ENCODE results near the gene ZNF683. TPM values are rescaled to one million over a fixed set of nuclear protein-coding genes. Genes with fewer than 3 reads are reported as not detected.
"Not testable (repeated sequence)": the region's sequence is repeated elsewhere in the genome, so short reads cannot be mapped to it uniquely, and the experiment has no call there.

The ZNF683 gene
- total RNA-seq, 4 donors from 2014 or later: 0.62 TPM; not detected in 3

GRCh38 chr1:26395754-26396153 lies 23.2 kb upstream of the ZNF683 start:
- H3K9me3 ChIP-seq: no peaks in the 10 kb centered on the region
- H3K27ac ChIP-seq: no peak overlapping the region
- 63 to 87% methylated on average over 4 to 8 of the region's 8 CpGs for WGBS, 2 donors (ENCODE audit: low coverage in 1 of 2)
- TF ChIP-seq CTCF (IDR thresholded peaks at IDR 0.05): no peak
- no peak for TF ChIP-seq POLR2AphosphoS5 (IDR thresholded peaks at IDR 0.05)
- no peak for TF ChIP-seq POLR2A (IDR thresholded peaks at IDR 0.05)
- no peak for TF ChIP-seq EP300 (IDR thresholded peaks at IDR 0.05)
- no peak for ATAC-seq
- peaks cover 21% of the 10 kb centered on the region for H3K27me3 ChIP-seq
- H3K4me3 ChIP-seq: no peak overlapping the region
- H3K4me1 ChIP-seq: no peaks in the 10 kb centered on the region
- no peaks in the 10 kb centered on the region for H3K36me3 ChIP-seq

- WGBS, 2 donors (ENCODE audit: low coverage in 1 of 2): 6 to 8% methylated on average over 3 of the region's 3 CpGs
- Histone ChIP-seq H3K4me3 (no peak overlapping the region), H3K27me3 (peaks cover 52% of the 10 kb centered on the region), H3K36me3 (no peaks in the 10 kb centered on the region), H3K4me1 (no peaks in the 10 kb centered on the region), H3K27ac (no peak overlapping the region), H3K9me3 (no peaks in the 10 kb centered on the region)
- no peak for ATAC-seq
- peak in 1 of 4 experiments; percentile 9 for TF ChIP-seq CTCF (IDR thresholded peaks at IDR 0.05)
- no peak for TF ChIP-seq EP300 (IDR thresholded peaks at IDR 0.05)
- TF ChIP-seq POLR2A (IDR thresholded peaks at IDR 0.05): no peak
- no peak for TF ChIP-seq POLR2AphosphoS5 (IDR thresholded peaks at IDR 0.05)
Observed at GRCh38 chr1:26391450-26391849, 18.9 kb upstream of the ZNF683 start.

GRCh38 chr1:26389604-26390247 lies 17.2 kb upstream of the ZNF683 start:
- Histone ChIP-seq H3K9me3 (no peaks in the 10 kb centered on the region), H3K36me3 (no peaks in the 10 kb centered on the region), H3K27me3 (peaks cover 67% of the 10 kb centered on the region), H3K4me3 (no peak overlapping the region), H3K27ac (no peak overlapping the region), H3K4me1 (no peaks in the 10 kb centered on the region)
- no peak for TF ChIP-seq CTCF (IDR thresholded peaks at IDR 0.05)
- no peak for TF ChIP-seq POLR2A (IDR thresholded peaks at IDR 0.05)
- TF ChIP-seq EP300 (IDR thresholded peaks at IDR 0.05): no peak
- no peak for TF ChIP-seq POLR2AphosphoS5 (IDR thresholded peaks at IDR 0.05)
- 40 to 100% methylated on average over 1 of the region's 4 CpGs for WGBS, 2 donors (ENCODE audit: low coverage in 1 of 2)
- ATAC-seq: no peak

- H3K4me1 ChIP-seq: no peaks in the 10 kb centered on the region
- WGBS, 2 donors (ENCODE audit: low coverage in 1 of 2): 58 to 76% methylated on average over 5 to 7 of the region's 7 CpGs
- no peak overlapping the region for H3K4me3 ChIP-seq
- TF ChIP-seq POLR2AphosphoS5 (IDR thresholded peaks at IDR 0.05) (no peak), POLR2A (IDR thresholded peaks at IDR 0.05) (no peak), EP300 (IDR thresholded peaks at IDR 0.05) (no peak), CTCF (IDR thresholded peaks at IDR 0.05) (no peak)
- no peaks in the 10 kb centered on the region for H3K9me3 ChIP-seq
- no peak overlapping the region for H3K27ac ChIP-seq
- no peak for ATAC-seq
- H3K36me3 ChIP-seq: no peaks in the 10 kb centered on the region
- peaks cover 67% of the 10 kb centered on the region for H3K27me3 ChIP-seq
Observed at GRCh38 chr1:26388791-26389445, 16.4 kb upstream of the ZNF683 start.

GRCh38 chr1:26387447-26387846 lies 14.9 kb upstream of the ZNF683 start:
- ATAC-seq: no peak
- no peaks in the 10 kb centered on the region for H3K9me3 ChIP-seq
- peaks cover 62% of the 10 kb centered on the region for H3K27me3 ChIP-seq
- TF ChIP-seq CTCF (IDR thresholded peaks at IDR 0.05) (no peak), POLR2A (IDR thresholded peaks at IDR 0.05) (no peak), POLR2AphosphoS5 (IDR thresholded peaks at IDR 0.05) (no peak), EP300 (IDR thresholded peaks at IDR 0.05) (no peak)
- WGBS, 2 donors (ENCODE audit: low coverage in 1 of 2): 73 to 79% methylated on average over 2 to 6 of the region's 7 CpGs
- no peaks in the 10 kb centered on the region for H3K36me3 ChIP-seq
- no peak overlapping the region for H3K4me3 ChIP-seq
- H3K27ac ChIP-seq: no peak overlapping the region
- no peaks in the 10 kb centered on the region for H3K4me1 ChIP-seq

GRCh38 chr1:26385063-26385462 lies 12.5 kb upstream of the ZNF683 start:
- H3K9me3 ChIP-seq, H3K27ac ChIP-seq, H3K36me3 ChIP-seq, H3K4me3 ChIP-seq, ATAC-seq, H3K4me1 ChIP-seq: not testable (repeated sequence)
- peaks cover 61% of the 10 kb centered on the region for H3K27me3 ChIP-seq
- WGBS, 2 donors (ENCODE audit: low coverage in 1 of 2): 70 to 81% methylated on average over 2 to 3 of the region's 3 CpGs
